HepG2 (cell line): ENCODE results near the gene RNF40. TPM values are rescaled to one million over a fixed set of nuclear protein-coding genes. Genes with fewer than 3 reads are reported as not detected.

Experiments used
- CREM ChIP-seq, 2 experiments: sonication (generic) in 1 of 2; formaldehyde crosslinking in 1 of 2; IDR thresholded peaks; 2 replicates each; pipeline versions ENCODE4 v1.4.0 to v1.6.1; 2016 to 2020; ENCODE audit warnings: antibody characterized with exemption in 1 of 2, mild to moderate bottlenecking in 1 of 2, missing genetic modification reagents in 1 of 2
- DBP ChIP-seq: sonication (generic); formaldehyde crosslinking; IDR thresholded peaks from 2 replicates; pipeline ENCODE4 v1.4.0; 2020; ENCODE audit warnings: missing genetic modification reagents; ENCODE audit errors: not compliant biosample characterization
- HCFC1 ChIP-seq: fragments of 150-350 bp; IDR thresholded peaks from 2 replicates; pipeline ENCODE4 v1.6.1; 2014; ENCODE audit warnings: low read depth, low read length
- MEF2D ChIP-seq: sonication (generic); formaldehyde crosslinking; IDR thresholded peaks from 2 replicates; pipeline ENCODE4 v1.5.1; 2020; ENCODE audit warnings: mild to moderate bottlenecking, missing genetic modification reagents
- MEIS1 ChIP-seq: sonication (generic); formaldehyde crosslinking; IDR thresholded peaks from 2 replicates; pipeline ENCODE4 v1.9.0; 2021; ENCODE audit warnings: mild to moderate bottlenecking, missing genetic modification reagents, moderate library complexity, borderline replicate concordance
- SNRNP70 ChIP-seq: fragments of 200-400 bp; formaldehyde crosslinking; IDR thresholded peaks from 2 replicates; pipeline ENCODE4 v1.6.1; 2017; ENCODE audit warnings: mild to moderate bottlenecking, low read depth, low read length, moderate library complexity
- ZNF234 ChIP-seq: sonication (generic); formaldehyde crosslinking; conservative IDR thresholded peaks from 2 replicates; pipeline ENCODE4 v1.5.1; 2020; ENCODE audit warnings: mild to moderate bottlenecking, missing genetic modification reagents
- ZNF75D ChIP-seq: sonication (generic); formaldehyde crosslinking; IDR thresholded peaks from 2 replicates; pipeline ENCODE4 v1.8.1; 2023; ENCODE audit warnings: missing genetic modification reagents, mild to moderate bottlenecking, borderline replicate concordance
- ZNF841 ChIP-seq: sonication (generic); formaldehyde crosslinking; IDR thresholded peaks from 2 replicates; pipeline ENCODE4 v1.8.1; 2023; ENCODE audit warnings: missing genetic modification reagents, borderline replicate concordance
- polyA plus RNA-seq, 8 experiments: library from polyadenylated mRNA; depleted of rRNA in 3 of 8; stranded (reverse) in 7 of 8; unstranded in 1 of 8; fragments of >200 nt; fragmentation: Illumina TruSeq in 4 of 8; extraction: Trizol in 4 of 8; gene quantifications; 2 replicates each; pipeline versions ENCODE4 v1.2.1 to v1.2.3, GENCODE V29; 2011 to 2016; ENCODE audit warnings: low read depth in 4 of 8, missing spikeins in 1 of 8, mixed read lengths in 1 of 8; ENCODE audit not compliant: insufficient read depth in 1 of 8
- total RNA-seq, 5 experiments: library from RNA; depleted of rRNA; stranded (reverse); fragments of >200 nt; fragmentation: Illumina TruSeq; extraction: Trizol; gene quantifications; 2 replicates each; pipeline ENCODE4 v1.2.3, GENCODE V29; 2016; ENCODE audit warnings: low read depth in 1 of 5
- TF ChIP-seq, protein P1 (sequence below): sonication (generic); formaldehyde crosslinking; IDR thresholded peaks from one replicate; pipeline ENCODE4 v1.5.1; 2020; ENCODE audit warnings: mild to moderate bottlenecking, missing genetic modification reagents; ENCODE audit errors: not compliant biosample characterization
- TF ChIP-seq, protein P2 (sequence below): sonication (generic); formaldehyde crosslinking; IDR thresholded peaks from 2 replicates; pipeline ENCODE4 v1.4.0; 2020; ENCODE audit warnings: missing genetic modification reagents, borderline replicate concordance
- TF ChIP-seq, protein P3 (sequence below): sonication (generic); formaldehyde crosslinking; IDR thresholded peaks from 2 replicates; pipeline ENCODE4 v1.5.0; 2020; ENCODE audit warnings: mild to moderate bottlenecking, missing genetic modification reagents
- TF ChIP-seq, protein P4 (sequence below): sonication (generic); formaldehyde crosslinking; IDR thresholded peaks from 2 replicates; pipeline ENCODE4 v1.5.0; 2020; ENCODE audit warnings: missing genetic modification reagents

RNF40 gene
- total and polyA plus RNA-seq, 2 of the 13 experiments (the other 11 are each of a cell fraction or from before 2014, with no cell fraction given) = 84.0 to 85.6 TPM

DNA sequence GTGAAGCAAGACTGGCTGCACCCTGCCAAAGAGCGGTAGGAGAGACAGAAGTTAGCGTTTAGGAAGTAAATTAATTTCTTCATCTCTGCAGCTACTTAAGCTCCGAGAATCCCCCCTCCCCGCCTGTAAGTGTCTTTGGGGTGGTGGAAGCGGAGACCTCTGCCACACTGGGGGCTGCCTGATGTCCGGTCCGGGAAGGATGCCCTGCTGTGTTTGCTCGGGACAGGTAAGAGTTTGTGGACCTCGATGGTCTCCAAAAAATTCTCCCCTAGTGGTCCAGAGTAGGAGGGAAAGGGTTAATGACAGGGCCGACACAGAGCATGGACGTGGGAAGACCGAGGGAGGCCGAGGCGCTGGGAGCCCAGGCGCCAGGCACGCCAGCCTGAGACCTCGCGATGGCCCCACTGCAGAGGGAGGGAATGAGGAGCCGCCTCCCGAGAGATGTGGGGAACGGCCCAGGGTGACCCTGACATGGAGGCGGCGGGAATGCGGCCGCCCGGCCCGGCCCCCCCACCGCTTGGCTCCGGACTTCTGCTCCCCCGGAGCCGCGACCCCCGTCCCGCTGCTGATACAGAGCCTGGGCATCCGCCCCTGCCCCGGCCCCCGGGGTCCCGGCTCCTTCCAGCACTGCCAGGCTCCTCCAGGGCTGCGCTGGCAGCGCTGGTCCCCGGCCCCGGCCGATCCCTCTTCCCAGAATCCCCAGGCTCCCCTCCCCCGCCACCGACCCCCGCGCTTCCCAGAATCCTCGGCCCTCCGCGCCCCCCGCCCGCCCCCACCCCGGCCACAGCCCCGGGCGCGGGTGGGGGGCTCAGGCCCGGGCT lies 24.2 kb downstream of the RNF40 start (continued):
- TF ChIP-seq DBP (CRISPR knock-in tag) (no peak), ZNF75D (no peak), ZNF841 (CRISPR knock-in tag) (no peak), ZNF234 (CRISPR knock-in tag) (peak; percentile 46; the same call in 1 of the 2 replicates), SNRNP70 (no peak), CREM (IDR thresholded peaks at IDR 0.05) (no peak), CREM (CRISPR knock-in tag; IDR thresholded peaks at IDR 0.05) (no peak), MEF2D (CRISPR knock-in tag) (no peak), MEIS1 (CRISPR knock-in tag) (no peak), HCFC1 (no peak)
- TF ChIP-seq, protein P1, sequence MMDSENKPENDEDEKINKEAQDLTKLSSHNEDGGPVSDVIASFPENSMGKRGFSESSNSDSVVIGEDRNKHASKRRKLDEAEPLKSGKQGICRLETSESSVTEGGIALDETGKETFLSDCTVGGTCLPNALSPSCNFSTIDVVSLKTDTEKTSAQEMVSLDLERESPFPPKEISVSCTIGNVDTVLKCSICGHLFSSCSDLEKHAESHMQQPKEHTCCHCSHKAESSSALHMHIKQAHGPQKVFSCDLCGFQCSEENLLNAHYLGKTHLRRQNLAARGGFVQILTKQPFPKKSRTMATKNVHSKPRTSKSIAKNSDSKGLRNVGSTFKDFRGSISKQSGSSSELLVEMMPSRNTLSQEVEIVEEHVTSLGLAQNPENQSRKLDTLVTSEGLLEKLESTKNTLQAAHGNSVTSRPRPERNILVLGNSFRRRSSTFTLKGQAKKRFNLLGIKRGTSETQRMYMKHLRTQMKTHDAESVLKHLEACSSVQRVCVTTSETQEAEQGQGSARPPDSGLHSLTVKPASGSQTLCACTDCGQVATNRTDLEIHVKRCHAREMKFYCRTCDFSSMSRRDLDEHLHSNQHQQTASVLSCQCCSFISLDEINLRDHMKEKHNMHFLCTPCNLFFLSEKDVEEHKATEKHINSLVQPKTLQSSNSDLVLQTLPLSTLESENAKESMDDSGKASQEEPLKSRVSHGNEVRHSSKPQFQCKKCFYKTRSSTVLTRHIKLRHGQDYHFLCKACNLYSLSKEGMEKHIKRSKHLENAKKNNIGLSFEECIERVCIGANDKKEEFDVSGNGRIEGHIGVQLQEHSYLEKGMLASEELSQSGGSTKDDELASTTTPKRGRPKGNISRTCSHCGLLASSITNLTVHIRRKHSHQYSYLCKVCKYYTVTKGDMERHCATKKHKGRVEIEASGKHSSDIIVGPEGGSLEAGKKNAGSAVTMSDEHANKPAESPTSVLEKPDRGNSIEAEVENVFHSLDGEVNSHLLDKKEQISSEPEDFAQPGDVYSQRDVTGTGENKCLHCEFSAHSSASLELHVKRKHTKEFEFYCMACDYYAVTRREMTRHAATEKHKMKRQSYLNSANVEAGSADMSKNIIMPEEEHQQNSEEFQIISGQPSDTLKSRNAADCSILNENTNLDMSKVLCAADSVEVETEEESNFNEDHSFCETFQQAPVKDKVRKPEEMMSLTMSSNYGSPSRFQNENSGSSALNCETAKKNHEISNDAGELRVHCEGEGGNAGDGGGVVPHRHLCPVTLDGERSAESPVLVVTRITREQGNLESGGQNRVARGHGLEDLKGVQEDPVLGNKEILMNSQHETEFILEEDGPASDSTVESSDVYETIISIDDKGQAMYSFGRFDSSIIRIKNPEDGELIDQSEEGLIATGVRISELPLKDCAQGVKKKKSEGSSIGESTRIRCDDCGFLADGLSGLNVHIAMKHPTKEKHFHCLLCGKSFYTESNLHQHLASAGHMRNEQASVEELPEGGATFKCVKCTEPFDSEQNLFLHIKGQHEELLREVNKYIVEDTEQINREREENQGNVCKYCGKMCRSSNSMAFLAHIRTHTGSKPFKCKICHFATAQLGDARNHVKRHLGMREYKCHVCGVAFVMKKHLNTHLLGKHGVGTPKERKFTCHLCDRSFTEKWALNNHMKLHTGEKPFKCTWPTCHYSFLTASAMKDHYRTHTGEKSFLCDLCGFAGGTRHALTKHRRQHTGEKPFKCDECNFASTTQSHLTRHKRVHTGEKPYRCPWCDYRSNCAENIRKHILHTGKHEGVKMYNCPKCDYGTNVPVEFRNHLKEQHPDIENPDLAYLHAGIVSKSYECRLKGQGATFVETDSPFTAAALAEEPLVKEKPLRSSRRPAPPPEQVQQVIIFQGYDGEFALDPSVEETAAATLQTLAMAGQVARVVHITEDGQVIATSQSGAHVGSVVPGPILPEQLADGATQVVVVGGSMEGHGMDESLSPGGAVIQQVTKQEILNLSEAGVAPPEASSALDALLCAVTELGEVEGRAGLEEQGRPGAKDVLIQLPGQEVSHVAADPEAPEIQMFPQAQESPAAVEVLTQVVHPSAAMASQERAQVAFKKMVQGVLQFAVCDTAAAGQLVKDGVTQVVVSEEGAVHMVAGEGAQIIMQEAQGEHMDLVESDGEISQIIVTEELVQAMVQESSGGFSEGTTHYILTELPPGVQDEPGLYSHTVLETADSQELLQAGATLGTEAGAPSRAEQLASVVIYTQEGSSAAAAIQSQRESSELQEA = no peak
- TF ChIP-seq, protein P2, sequence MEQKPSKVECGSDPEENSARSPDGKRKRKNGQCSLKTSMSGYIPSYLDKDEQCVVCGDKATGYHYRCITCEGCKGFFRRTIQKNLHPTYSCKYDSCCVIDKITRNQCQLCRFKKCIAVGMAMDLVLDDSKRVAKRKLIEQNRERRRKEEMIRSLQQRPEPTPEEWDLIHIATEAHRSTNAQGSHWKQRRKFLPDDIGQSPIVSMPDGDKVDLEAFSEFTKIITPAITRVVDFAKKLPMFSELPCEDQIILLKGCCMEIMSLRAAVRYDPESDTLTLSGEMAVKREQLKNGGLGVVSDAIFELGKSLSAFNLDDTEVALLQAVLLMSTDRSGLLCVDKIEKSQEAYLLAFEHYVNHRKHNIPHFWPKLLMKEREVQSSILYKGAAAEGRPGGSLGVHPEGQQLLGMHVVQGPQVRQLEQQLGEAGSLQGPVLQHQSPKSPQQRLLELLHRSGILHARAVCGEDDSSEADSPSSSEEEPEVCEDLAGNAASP (CRISPR knock-in tag) = peak; percentile 56; the same call in 1 of the 2 replicates
- TF ChIP-seq, protein P3, sequence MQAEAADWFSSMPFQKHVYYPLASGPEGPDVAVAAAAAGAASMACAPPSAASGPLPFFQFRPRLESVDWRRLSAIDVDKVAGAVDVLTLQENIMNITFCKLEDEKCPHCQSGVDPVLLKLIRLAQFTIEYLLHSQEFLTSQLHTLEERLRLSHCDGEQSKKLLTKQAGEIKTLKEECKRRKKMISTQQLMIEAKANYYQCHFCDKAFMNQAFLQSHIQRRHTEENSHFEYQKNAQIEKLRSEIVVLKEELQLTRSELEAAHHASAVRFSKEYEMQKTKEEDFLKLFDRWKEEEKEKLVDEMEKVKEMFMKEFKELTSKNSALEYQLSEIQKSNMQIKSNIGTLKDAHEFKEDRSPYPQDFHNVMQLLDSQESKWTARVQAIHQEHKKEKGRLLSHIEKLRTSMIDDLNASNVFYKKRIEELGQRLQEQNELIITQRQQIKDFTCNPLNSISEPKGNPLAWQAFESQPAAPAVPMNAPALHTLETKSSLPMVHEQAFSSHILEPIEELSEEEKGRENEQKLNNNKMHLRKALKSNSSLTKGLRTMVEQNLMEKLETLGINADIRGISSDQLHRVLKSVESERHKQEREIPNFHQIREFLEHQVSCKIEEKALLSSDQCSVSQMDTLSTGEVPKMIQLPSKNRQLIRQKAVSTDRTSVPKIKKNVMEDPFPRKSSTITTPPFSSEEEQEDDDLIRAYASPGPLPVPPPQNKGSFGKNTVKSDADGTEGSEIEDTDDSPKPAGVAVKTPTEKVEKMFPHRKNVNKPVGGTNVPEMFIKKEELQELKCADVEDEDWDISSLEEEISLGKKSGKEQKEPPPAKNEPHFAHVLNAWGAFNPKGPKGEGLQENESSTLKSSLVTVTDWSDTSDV (CRISPR knock-in tag) = no peak
- TF ChIP-seq, protein P4, sequence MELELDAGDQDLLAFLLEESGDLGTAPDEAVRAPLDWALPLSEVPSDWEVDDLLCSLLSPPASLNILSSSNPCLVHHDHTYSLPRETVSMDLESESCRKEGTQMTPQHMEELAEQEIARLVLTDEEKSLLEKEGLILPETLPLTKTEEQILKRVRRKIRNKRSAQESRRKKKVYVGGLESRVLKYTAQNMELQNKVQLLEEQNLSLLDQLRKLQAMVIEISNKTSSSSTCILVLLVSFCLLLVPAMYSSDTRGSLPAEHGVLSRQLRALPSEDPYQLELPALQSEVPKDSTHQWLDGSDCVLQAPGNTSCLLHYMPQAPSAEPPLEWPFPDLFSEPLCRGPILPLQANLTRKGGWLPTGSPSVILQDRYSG (CRISPR knock-in tag) = no peak
